Measurements from ENCODE around the gene PIGB. TPM values are rescaled to one million over a fixed set of nuclear protein-coding genes. Genes with fewer than 3 reads are reported as not detected.

Gene PIGB
- 7.7 and 8.2 TPM in 2 replicates for total RNA-seq

DNA sequence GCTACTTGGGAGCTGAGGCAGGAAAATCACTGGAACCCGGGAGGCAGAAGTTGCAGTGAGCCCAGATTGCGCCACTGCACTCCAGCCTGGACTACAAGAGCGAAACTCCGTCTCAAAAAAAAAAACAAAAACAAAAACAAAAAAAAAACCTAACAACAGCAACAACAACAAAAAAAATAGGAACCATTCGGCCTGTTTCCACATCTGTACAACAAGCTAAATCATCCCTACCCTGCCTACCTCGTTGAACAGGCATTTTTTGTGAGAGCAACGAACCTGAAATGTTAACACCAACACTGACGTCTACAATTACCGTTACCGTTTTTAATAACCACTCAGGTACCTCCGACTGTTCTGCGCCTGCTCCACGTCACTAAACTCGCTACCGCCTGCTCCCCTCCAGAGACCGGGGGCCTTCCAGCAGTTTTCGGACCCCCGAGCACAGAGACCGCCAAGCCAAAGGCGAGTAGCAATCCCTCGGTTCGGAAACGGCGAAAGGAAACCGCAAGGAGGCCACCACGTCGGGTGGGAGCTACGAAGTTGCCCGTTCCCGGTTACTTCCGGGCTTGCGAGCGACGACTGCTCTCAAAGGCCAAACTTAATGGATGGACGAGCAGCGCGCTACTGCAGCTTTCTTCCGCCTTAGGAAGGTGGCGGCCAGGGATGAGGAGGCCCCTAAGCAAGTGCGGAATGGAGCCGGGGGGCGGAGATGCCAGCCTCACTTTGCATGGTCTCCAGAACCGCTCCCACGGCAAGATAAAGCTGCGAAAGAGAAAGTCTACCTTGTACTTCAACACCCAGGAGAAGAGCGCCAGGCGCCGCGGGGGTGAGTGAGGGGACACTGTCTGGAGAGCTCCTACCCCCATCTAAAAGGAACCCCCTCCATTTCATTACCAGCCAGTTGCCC lies at the start of gene PIGB, which contains the start of gene PIGBOS1:
TSS of gene PIGB (plus strand) at position 635 of the 907 bp plus-strand sequence. CDS start at position 664, 29 bp downstream.
TSS of gene PIGBOS1 (minus strand) at position 536 of the 907 bp plus-strand sequence. CDS start 1,331 bp downstream, outside the sequence.

DNA sequence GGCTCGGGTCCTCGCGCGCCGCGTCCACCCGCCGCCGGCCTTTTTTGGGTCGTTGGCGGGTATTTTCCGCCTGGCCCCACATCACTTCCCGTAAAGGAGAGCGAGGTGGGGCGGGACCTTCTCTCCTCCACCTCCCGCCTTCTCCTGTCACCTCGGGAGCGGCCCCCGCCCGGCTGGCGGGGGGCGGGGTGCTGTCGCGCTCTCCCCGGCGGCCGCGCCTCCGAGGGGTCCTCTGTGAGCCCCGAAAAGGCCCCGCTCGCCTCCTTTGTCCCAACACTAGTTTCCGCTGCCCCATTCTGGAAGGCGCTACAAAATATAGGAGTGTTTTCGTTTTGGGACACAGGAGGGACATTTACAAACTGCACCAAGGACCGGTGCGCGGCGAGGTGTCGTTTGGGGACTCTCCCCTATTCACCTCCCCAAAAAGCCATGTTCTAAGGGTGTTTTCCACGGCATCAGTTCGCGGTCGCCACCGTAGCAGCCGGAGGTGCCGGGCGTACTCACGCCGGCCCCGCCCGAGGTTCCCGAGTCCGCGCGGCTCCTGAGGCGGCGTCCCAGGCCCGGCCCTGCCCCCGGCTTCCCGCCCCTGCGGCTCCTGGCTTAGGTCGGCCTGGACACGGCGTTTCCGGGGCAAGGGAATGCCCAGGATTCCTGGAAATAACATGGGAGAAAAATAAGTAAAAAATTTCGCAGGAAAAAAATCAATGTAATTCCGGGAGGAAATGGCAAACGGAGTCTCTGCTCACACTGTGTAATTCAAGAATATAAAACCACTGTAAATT lies 29.1 kb upstream of the PIGB start, which contains the start of gene RAB27A:
TSS of gene RAB27A (minus strand) at position 68 of the 782 bp plus-strand sequence. CDS start 54,879 bp downstream, outside the sequence.

Other genes starting within 250 kb of the PIGB start
- gene RSL24D1, start 122.3 kb upstream of the PIGB start, total RNA-seq, result 99.4 and 113 TPM in 2 replicates
- 5.3 and 5.7 TPM in 2 replicates for gene RAB27A, start 29.4 kb upstream of the PIGB start, total RNA-seq
- gene PIGBOS1, start 99 bp upstream of the PIGB start, total RNA-seq, result 9.6 and 27.6 TPM in 2 replicates
- 11.3 and 16.9 TPM in 2 replicates for gene CCPG1, start 89.1 kb downstream of the PIGB start, total RNA-seq
- 1.1 and 3.5 TPM in 2 replicates for gene PIERCE2, start 89.3 kb downstream of the PIGB start, total RNA-seq
- 2.2 and 2.5 TPM in 2 replicates for gene DNAAF4, start 189.0 kb downstream of the PIGB start, total RNA-seq

All from hair follicular keratinocyte (primary cell).